SH-SY5Y (cell line): Measurements from ENCODE around the gene RSPH9.

Experiments
- GATA2 ChIP-seq: IDR thresholded peaks from 2 replicates; pipeline ENCODE4 v1.6.1; 2011; ENCODE audit warnings: mild to moderate bottlenecking, low read depth, low read length
- GATA3 ChIP-seq: IDR thresholded peaks from 2 replicates; pipeline ENCODE4 v1.6.1; 2011; ENCODE audit warnings: low read depth, mild to moderate bottlenecking, low read length, moderate library complexity

Gene RSPH9

DNA sequence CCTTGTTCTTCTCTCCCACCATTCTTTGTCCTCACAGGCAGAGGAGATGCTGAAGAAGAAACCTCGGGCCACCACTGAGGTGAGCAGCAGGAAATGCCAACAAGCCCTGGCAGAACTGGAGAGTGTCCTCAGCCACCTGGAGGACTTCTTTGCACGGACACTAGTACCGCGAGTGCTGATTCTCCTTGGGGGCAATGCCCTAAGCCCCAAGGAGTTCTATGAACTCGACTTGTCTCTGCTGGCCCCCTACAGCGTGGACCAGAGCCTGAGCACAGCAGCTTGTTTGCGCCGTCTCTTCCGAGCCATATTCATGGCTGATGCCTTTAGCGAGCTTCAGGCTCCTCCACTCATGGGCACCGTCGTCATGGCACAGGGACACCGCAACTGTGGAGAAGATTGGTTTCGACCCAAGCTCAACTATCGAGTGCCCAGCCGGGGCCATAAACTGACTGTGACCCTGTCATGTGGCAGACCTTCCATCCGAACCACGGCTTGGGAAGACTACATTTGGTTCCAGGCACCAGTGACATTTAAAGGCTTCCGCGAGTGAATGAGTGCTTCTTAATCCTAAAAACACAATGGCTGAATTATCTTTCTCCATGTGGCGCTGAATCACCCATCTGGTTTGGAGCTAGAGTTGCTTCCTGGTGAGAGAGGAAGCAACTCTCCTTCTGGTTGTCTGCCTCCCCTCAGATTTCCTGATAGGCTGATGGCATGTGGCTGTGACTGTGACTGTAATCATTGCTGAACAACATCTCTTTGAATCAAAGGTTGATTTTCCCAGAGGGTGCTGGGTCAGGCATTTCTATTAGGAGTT lies 4.6 kb upstream of the RSPH9 start:
- TF ChIP-seq GATA3 (no peak), GATA2 (peak; percentile 89)

- TF ChIP-seq GATA2 = no peak
- TF ChIP-seq GATA3 = no peak
Observed at GRCh38 chr6:43645613-43645964, 753 bp downstream of the RSPH9 start.

DNA sequence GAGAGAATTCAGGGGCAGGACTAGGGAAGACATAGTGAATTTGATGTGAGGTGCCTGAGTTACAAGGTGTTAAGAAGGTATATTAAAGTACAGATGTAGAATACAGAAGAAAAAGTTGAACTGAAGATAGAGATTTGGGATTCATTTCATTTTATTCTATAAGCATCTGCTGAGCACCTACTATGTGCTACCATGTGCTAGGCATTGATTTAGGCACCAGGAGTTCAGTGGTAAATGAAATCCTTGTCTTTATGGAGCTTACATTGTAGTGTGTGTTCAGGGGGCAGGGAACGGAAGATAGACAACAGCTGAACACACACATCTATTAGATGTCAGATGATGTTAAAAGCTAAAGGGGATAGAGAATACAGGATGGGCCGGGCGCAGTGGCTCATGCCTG lies 2.8 kb downstream of the RSPH9 start:
- TF ChIP-seq GATA3 = no peak

DNA sequence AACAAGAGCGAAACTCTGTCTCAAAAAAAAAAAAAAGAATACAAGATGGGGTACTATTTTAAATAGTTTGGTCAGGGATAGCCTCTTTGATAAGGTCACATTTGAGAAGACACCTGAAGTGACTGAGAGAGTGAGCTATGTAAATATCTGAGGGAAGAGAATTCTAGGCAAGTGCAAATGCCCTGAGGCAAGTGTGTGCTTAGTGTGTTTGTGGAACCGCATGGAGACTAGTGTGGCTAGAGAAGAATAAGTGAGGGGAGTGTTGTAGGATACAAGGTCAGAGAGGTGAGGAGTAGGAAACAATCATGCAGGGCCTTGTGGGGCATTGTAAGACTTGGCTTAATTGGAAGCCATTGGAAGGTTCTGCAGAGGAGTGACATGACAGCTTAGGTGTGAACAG lies 3.4 kb downstream of the RSPH9 start:
- no peak for TF ChIP-seq GATA3
- TF ChIP-seq GATA2 = no peak

GRCh38 chr6:43657221-43657802 lies 12.5 kb downstream of the RSPH9 start:
- TF ChIP-seq GATA3 (no peak), GATA2 (no peak)

- TF ChIP-seq GATA2 (no peak), GATA3 (no peak)
Observed at GRCh38 chr6:43658161-43658560, 13.3 kb downstream of the RSPH9 start.

DNA sequence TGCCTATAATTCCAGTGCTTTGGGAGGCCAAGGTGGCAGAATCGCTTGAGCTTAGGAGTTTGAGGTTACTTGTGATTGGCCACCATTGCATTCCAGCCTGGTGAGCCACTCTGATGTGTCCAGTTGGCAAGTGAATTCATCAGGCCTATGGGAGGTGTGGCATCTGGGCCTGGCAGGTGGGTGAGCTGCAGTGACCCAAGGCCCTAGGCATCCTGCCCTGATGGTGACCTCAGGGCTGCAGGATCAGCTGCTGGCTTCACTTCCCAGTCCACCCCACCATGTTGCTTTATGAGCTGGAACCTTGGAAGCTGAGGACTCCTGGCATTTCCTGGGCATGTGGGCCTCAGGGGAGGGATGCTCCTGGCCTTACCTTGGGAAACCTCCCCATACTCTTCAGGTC lies 20.5 kb downstream of the RSPH9 start:
- TF ChIP-seq GATA2 (no peak), GATA3 (no peak)

- TF ChIP-seq GATA3 (no peak), GATA2 (no peak)
Observed at GRCh38 chr6:43666196-43666920, 21.5 kb downstream of the RSPH9 start.

GRCh38 chr6:43667245-43668150 lies 22.7 kb downstream of the RSPH9 start:
- TF ChIP-seq GATA2 (no peak), GATA3 (no peak)

GRCh38 chr6:43668151-43669028 lies 23.6 kb downstream of the RSPH9 start:
- TF ChIP-seq GATA3 (no peak), GATA2 (no peak)

- TF ChIP-seq GATA3 = no peak
- no peak for TF ChIP-seq GATA2
Observed at GRCh38 chr6:43669050-43669921, 24.4 kb downstream of the RSPH9 start.

- TF ChIP-seq GATA2 (no peak), GATA3 (no peak)
Observed at GRCh38 chr6:43669922-43670622, 25.2 kb downstream of the RSPH9 start.
